Measurements from ENCODE around the gene SLC49A3.
"Not testable (repeated sequence)": the region's sequence is repeated elsewhere in the genome, so short reads cannot be mapped to it uniquely, and the experiment has no call there.

The SLC49A3 gene

DNA sequence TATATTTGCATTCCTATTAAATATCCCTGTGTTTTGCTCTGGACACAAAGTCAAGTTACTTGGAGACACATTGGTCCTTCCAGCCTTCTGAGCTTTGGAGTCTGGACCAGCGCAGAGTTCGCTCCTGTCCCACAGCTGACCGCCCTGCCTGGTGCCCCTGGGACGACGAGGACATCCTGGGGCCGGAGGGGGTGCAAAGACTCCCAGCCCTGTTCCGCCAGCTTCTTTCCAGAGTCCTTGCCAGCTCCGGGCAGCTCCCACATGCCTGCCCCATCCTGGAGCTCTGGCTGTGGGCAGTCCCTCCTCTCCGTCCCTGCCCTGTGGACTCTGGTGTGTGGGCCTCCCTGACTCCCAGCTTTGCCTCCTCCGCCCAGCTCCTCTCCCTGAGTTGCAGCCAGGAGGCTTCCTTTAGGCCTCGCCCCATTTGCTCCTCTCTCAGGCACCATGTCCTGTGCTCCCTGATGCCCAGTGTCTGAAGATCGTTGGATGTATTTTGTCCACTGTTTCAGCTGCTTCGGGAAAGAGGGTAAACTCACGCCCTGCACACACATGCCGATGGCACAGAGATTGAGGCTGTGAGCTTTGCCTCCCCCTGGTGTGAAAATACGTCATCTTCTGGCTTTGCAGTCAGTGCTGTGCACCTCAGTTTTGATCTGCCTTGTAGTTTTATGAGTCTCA is 11.8 kb upstream of the SLC49A3 start:
- no peak for DNase-seq

DNA sequence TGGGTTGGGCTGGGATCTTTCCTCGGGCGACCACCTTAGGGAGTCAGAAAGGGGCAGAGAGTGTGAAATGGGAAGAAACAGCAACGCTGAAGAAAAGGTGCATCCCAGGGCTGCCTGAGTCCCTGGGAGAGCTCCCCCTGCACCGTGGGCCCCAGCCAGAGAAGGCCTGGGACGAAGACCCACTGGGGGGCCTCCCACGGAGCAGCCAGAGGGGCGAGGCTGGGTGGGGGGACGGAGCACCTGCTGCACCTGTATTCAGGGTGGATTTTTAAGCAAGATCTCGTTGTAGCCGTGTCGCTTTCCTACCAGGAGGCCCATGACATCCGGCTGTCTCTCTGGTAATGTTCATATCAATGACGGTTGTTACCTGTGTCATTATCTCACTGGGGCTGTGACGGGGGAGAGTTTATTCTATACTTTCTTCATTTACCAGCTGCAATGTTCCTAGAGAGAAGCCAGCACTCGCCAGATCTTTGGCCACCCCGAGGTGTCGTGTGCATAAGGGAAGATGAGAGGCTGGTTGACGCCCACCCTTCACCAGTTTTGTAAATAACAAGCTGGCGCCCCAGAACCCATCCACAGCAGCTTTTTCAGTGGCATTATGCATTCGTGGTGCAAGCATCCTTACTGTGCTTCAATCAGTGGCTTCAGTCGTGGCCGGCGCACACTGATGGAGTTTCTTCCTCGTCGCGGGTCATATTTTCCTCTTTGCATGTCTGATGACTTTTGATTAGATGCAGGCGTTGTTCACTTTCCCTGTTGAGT is 11.0 kb upstream of the SLC49A3 start:
- DNase-seq = no peak

DNA sequence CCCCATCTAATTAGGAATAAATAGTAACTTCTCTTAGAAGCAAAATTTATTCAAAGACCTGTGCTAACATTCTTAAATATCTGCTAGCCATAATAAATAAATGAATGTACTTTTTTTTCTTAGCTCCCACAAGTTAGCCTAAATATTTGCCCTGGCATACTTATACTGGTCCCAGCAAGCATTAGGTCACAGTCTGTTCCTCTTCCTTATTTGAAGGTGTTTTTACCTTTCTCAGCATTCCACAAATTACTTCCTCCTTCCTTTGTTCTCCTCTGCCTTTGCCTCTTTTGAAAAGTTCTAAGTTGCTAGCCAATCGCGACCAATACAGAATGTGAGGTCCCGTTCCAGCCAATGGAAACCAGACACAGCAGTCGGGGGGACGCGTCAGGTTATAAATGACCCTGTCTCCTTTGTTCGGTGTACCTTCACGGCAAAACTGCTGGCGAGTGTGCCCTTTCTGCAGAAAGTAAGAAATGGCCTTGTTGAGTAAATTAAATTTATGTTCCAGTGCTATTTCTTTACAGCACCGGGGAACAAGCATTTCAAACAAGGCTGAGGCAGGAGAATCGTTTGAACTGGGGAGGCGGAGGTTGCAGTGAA is 5.5 kb upstream of the SLC49A3 start:
- DNase-seq = not testable (repeated sequence)

DNA sequence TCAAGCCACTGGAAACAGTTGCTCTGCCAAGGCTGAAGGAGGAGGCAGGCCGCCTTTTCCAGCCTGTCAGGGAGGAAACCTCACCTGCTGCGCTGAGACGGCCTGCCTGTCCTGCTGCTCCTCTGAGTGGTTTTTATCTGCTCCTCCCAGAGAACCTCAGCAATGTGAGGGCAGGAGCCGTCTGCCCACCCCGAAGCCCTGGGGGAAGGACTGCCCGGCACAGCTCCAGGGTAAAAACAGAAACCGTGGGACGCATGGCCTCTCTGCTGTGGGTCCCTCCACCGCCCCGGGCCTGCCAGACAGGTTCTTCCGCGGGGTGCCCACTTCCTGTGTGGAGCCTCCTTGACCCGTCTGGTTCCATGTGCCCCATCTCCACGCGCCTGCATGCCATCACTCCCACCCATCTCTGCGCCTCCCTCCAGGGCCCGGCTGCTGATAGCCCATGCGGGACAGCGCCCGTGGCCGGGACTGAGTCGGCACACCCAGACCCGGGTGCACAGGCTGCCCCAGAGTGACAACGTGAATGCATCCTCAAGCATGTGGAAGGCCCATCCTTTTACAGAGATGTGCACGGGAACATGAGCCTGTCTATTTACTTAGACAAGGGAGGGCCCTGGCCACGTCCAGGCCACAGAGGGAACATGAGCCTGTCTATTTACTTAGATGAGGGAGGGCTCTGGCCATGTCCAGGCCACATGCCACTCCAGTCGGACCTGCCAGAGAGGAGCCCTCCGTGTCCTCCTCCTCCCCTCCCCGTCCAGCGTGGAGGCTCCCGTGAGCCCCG is 4.0 kb upstream of the SLC49A3 start:
- no peak for DNase-seq

DNA sequence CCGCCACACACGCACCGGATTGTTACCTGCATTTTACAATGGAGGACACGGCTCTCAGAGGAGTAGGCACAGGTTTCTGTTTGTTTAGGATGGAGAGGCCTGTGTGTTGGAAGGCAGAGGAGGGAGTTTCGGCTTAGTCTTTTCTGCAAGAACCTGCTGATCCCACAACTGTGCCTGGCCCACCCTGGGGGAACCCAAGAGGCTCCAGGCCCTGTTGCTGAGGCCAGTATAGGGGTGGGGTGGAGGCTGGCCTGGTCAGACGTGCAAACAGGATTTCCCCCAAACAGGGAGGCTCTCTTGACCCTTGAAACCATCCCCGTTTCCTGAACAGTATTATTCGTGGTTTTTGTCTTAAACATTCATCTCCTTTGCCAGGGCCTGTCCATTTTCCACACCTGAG is 772 bp upstream of the SLC49A3 start:
- no peak for DNase-seq

DNA sequence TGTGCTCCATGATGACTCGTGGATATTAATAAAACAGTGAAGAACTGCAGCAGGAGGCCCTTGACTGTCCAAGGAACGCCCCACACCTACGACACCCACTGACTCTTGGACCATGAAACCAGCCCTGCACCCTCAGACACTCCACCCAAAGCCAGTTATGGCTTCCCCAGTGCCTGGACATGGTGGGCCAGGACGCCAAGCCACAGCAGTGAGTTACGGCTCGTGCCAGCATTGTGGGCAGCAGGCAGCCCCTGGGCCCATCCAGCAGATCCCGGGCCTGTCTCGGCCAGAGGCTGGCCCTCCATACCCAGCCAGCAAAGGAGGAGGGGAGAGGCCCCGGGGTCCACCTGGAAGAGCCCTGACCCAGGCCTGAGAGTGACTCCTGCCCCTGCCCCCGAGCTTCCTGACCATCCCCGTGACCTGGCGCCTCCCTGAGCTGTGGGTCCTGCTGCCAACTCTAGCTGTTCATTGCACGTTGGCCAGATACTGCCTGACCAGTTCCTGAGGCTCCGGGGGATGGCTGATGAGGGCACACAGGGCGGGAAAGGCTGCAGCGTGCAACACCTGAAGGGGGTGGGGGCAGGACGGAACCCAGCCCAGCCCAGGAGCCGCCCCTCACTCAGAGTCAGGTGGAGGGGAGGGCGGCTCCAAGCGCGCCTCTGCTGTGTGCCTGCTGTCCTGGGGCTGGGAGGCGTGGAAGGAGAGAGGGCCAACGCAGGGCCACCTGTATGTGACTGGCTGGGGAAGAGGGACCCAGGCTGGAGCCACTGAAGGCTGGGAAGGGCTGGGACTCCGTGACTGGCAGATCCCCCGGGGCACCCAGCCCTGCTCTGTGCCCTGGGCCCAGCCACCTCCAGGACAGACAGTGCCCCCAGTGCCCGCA is 739 bp downstream of the SLC49A3 start:
- no peak for DNase-seq

DNA sequence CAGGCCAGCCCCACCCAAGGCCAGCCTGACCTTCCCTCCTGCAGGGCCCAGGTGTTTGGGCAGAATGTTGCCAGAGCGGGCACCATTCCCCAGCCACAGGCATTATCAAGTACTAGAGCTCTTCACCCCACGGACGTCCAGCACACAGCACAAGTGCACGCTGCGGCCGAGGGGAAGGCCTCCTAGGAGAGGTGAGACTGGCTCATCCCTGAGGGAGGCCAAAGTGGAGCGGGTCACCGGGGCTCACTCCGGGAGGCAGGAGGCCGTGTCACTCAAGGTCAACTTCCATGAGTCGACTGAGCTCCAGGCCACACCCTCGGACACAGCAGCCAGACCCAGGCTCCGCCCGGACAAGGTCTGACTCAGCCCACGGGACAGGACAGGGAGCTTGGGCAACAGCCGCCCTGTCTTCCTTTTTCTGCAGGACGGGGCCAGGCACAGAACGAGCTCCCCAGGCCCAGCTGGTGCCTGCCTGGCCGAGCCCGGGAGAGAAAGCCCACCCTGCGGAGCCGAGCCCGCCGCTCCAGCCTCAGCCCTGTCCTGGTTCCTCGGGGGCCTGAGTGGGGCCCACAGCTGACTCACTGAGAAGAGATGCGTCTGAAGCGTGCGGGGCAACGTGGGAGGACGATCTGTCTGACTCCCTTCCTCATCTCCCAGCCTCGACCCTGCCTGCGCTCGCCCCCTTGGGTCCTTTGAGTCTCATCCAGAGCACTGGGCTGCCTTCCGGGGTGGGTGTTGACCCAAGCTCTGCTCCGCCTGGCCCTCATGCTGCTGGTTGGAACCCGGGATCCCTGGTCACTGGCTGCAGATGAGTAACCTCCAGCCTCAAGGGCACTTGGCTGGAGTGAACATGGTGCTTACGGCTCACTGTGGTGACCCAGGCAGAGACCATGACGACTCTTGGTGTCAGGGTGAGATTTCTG is 1.6 kb downstream of the SLC49A3 start:
- DNase-seq = no peak

DNA sequence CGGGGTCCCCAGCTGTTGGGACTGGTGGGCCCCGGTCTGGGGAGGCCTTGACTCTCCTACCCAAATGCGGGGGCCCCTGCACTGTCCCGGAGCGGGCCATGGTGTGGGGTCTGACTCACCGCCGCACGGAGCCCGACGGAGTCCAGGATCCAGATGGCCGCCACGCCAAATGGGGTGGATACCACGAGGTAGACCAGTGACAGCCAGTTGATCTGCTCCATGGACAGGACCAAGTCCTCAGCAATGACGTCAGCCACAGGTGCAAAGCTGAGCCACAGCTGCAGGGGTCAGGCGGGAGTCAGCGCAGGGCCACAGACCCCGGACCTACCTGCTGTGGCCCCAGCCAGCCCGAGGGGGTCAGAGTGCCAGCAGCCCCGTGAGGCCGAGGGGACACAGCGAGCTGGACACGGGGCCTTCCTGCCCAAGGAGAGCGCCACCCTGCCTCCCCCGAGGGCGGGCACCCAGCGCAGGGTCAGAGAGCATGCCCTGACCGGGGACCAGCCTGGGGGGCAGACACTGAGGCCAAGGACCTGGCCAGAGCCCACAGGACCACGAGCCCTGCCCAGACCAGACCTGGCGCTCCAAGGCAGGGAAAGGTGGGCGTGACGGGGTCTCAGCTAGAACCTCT is 2.4 kb downstream of the SLC49A3 start:
- DNase-seq = no peak

DNA sequence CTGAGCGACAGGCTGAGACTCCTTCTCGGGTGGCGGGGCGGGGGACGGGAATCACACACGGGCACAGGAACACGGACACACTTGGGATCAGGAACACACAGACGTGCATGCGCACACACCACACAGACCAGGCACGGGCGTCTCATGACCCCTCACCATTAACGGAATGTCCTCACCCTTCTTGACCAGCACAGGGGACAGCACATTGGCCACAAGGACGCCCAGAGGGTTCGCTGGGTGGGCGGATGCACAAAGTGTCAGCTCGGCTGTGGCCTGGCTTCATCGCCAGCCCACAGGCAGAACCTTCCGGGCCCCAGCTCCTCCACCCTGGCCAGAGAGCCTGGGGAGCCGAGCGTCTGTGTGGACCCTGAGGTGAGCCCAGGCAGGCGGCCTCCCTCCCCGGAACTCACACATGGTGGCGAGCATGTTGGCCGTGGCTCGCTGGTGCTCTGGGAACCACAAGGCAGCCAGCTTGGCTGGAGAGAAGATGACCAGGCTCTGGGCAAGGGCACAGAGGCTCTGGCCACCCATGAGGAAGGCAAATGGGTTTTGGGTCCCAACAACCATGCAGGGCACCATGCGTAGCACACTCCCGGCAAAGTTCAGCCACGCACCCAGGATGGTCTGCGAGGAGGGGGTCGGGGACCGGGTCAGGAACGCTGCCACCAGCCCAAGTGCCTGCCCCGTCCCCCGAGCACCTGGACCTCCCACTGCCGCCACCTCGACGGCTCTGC is 3.1 kb downstream of the SLC49A3 start:
- DNase-seq = no peak

DNA sequence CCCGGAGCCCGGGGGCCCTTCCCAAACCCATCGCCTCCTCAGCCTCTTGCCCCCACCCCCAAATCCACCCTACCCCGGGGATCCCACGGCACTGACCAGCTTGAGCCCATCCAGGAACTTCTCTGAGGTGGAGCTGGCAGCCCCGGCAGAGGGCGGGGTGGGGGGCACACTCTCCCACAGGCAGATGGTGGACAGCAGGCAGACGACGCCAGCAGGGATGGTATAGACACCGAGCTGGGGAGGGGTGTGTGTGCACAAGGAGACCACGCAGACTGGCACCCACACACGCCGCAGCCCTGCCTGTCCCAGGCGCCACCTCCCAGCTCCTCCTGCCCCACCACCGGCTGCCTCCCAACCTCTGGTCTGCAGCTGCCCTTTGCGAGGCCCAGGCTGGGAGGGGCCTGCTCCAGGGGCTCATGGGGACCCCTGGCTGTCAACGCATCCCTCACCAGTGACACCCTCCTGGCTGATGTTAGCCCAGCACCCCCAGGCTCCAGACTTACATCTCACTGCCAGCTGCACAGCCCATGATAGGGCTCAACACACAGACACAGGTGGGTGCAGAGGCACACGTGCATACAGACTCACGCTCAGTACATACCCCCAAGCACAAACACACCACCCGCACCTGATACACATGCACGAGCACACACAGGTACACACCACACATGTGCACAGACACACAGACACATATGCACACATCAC is 4.2 kb downstream of the SLC49A3 start:
- no peak for DNase-seq

DNA sequence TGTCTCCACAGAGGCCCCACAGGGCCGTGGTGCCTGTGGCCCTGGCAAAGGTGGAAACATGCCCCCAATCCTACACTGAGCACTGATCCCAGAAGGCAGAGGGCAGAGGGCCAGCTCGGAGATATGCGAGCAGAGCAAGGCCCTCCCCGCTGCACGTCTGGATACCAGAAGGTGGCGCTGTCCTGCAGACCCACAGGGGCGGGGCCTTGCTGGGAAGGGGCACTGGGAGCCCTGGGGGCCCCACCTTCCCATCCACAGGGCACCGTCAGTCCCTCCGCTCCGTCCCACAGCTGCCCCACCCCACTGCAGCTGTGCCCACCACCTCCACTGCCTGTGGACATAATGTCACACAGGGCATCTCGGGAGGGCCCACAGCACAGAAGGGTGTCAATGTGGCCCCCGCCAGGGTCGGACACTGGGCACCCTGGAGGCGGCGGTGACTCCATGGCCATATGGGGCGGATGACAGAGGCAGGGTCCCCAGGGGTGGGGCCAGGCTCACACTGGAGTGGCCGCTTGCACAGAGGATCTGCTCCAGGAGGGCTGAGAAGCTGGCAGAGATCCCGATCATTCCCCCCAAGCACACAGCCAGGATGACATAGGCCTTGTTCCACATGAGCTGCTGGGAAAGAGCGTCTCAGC is 4.8 kb downstream of the SLC49A3 start:
- peak; percentile 63 for DNase-seq

DNA sequence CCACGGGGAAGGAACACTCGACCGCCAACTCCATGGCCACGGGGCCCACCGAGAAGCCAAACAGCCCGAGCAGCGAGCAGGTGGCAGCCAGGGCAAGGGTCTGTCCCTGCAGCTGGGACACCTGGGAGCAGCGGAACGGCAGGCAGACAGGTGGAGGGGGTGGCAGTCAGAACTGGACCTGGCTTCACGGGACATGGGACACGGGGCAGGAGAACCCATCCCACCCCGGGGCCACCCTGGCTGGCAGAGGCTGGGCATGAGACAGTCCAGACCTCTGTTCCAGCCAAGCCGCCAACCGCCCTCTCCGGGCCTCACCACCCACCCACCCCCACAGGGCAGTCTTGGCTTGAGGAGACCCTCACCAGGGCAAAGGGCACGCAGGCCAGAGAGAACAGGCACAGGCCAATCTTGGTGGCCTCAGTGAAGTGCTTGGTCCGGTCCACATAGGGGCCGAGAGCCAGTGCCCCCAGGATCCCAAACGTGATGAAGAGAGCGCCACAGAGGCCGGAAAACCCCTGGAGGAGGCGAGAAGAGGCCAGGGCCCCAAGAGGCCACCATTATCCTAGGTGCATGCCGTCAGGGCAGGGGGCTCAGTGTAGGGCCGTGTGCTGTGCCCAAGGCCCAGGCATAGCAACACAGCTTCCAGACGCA is 5.6 kb downstream of the SLC49A3 start:
- DNase-seq = no peak

DNA sequence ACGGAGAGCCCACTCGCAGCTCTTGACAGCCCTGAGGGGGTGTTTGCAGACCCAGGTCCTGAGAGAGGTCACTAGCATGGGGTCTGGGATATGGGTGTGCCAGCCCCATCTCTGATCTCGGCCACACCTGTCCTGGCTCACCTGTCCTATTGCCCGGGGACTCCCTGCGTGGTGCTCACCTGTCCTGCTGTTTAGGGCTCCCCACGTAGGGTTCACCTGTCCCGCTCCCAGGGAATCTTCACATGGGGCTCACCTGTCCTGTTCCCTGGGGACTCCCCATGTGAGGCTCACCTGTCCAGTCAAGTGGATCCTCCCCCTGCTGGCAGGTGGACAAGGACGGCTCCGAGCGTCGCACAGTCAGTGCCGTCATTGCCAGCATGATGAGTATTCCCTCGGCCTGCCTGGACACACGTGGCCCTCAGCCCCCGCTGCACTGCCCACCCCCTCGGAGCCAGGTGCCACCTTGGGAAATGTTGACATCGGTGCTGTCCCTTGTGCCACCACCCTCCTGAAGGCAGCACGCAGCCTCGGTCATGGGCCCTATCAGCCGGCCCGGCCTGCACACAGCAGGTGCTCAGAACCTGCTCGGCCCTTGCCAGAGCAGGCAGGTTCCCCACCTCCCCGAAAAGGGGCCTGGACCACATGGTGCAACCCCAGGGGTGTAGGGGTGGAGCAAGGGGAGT is 6.3 kb downstream of the SLC49A3 start:
- no peak for DNase-seq

DNA sequence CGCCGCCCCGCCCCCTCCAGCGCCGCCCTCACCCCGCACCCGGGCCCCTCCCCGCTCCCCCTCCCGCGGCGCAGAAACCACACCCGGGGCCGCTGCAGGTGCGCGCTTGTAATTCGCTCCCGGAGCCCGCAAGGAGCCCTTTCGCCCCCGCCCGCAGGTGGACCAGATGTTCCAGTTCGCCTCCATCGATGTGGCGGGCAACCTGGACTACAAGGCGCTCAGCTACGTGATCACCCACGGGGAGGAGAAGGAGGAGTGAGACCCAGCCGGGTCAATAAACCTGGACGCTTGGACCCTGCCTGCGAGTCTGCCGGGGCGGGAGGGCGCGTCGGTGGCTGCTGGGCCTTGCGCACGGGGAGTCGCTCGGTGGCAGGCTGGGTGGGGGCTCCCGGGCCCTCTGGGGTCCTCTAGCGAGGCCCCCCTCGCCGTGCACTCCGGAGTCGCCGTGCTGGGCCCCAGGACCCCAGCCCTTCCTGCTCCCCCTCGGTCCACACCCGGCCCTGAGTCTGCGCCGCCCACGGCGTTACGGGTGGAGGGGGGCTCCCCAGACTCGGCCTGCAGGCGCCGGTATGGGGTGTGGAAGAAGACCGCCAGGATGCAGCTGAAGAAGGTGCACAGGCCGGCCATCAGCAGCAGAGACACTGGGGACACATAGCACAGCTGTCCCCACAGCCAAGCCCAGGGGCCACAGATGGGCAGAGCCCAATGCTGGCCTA is 7.1 kb downstream of the SLC49A3 start:
- DNase-seq = no peak

DNA sequence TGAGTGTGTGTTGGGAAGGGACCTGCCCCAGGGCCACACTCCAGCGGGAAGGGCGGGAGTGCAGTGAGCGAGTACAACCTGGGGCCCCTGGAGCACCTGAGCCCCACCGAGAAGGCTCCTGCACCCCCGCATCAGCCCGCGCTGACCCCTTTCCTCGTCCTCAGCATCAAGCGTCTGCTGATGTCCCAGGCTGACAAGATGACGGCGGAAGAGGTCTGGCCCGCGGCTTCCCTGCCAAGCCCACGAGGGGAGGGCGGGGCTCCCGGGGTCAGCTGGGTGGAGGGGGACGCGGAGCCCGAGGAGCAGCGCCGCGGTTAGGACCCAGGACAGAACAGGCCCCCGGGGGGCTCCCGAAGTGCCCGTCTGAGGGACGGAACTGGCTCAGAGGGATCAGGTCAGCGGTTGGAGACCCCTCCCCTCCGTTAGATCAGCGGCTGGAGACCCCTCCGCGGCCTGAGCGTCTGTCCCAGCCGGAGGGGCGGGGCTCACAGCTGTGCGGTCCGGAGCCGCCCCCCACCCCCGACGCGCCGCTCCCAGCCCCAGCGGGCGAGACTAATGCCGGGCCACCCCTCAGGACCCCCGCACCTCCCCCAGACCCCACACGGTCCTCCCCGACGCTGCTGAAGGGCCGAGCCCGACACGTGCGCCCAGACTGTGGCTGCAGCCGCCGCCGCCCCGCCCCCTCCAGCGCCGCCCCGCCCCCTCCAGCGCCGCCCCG is 7.9 kb downstream of the SLC49A3 start:
- DNase-seq = peak; percentile 58

DNA sequence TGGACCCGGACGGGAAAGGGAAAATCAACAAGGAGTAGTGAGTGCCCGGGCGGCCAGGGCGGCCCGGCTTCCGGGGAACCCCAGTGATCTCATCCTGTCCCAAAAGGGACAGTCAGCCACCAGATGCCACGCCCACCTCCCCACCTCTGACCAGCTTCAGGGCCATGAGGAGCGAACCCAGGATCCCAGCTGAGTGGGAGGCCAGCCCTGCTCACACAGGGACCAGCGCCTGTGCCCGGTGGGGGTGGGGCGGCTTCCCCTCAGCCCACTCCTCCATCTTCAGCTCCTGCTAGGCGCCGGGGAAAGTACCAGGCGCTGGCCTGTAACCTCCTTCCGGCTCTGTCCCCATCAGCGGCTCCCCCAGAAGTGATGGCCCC is 8.4 kb downstream of the SLC49A3 start:
- DNase-seq = no peak
